Myometrial cell (primary cell): ENCODE data around the gene TYW1B. TPM values are rescaled to one million over a fixed set of nuclear protein-coding genes. Genes with fewer than 3 reads are reported as not detected.

ENCODE experiments used
- total RNA-seq: library from RNA; depleted of rRNA; stranded (reverse); fragments of >200 nt; gene quantifications from 2 replicates; pipeline ENCODE4 v1.2.3, GENCODE V29; 2015

Gene TYW1B
- total RNA-seq, result 0.53 and 1.4 TPM in 2 replicates

GRCh38 chr7:72827839-72828591, at the start of gene TYW1B:
TSS of gene TYW1B (minus strand) at chr7:72828200. CDS start at chr7:72828075, 125 bp downstream.

Other genes with a start within 250 kb of the TYW1B start
- gene POM121, start 96.9 kb upstream of the TYW1B start, total RNA-seq, result 4.0 and 7.3 TPM in 2 replicates
- not detected in 2 replicates for gene TRIM74, start 141.3 kb upstream of the TYW1B start, total RNA-seq
- not detected in 2 replicates for gene SPDYE8, start 201.6 kb upstream of the TYW1B start, total RNA-seq
- not detected in 2 replicates for gene SPDYE11, start 229.7 kb upstream of the TYW1B start, total RNA-seq